Bronchial epithelial cell (primary cell): ENCODE measurements around the gene ICA1L. TPM values are rescaled to one million over a fixed set of nuclear protein-coding genes. Genes with fewer than 3 reads are reported as not detected.
"Not testable (repeated sequence)": the region's sequence is repeated elsewhere in the genome, so short reads cannot be mapped to it uniquely, and the experiment has no call there.

Experiments
- DNase-seq: peaks from one replicate; pipeline ENCODE4 v3.0.0-alpha.2; 2010; ENCODE audit warnings: low read depth
- FAIRE-seq: peaks from 2 replicates; lab custom pipeline; 2011; peaks lifted over from hg19 to GRCh38; lab: Jason Lieb, UNC
- H3K27me3 ChIP-seq: 2 replicates; pipeline ENCODE4 v1.5.1; 2011; ENCODE audit warnings: low read length; ENCODE audit not compliant: control insufficient read depth, insufficient read depth
- H3K36me3 ChIP-seq: 2 replicates; pipeline ENCODE4 v1.5.1; 2011; ENCODE audit warnings: low read length; ENCODE audit not compliant: control insufficient read depth, insufficient read depth
- H3K4me3 ChIP-seq: 2 replicates; pipeline ENCODE4 v1.5.1; 2011; ENCODE audit warnings: mild to moderate bottlenecking, low read depth, low read length, control low read depth
- total RNA-seq: library from RNA; depleted of rRNA; stranded (reverse); fragments of >200 nt; gene quantifications from 2 replicates; pipeline ENCODE4 v1.2.1, GENCODE V29; 2014
- TF ChIP-seq, protein P1 (sequence below): IDR thresholded peaks from 2 replicates; pipeline ENCODE4 v1.5.1; 2011; ENCODE audit warnings: mild to moderate bottlenecking, moderate library complexity, low read length, control low read depth, inconsistent platforms; ENCODE audit not compliant: insufficient read depth, severe bottlenecking

Gene ICA1L
- total RNA-seq, 1 donor from 2014 or later, result 1.6 TPM

DNA sequence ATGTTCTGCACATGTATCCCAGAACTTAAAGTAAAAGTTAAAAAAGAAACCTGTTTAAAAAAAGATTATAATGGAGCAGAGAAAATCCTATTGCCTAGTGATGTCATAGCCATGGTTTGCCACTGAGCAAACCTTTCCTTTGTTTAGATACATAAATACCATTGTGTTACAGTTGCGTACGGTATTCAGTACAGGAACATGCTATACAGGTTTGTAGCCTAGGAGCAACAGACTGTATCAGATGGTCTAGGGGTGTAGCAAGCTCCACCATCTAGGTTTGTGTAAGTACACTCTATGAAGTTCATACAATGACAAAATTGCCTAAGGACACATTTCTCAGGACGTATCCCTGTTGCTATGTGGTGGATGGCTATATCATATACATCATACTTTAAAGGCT lies 13.0 kb downstream of the ICA1L start:
- Histone ChIP-seq H3K27me3 (no peaks in the 10 kb centered on the region), H3K36me3 (no peaks in the 10 kb centered on the region), H3K4me3 (no peak overlapping the region)
- FAIRE-seq (no peak), DNase-seq (no peak)
- TF ChIP-seq, protein P1, sequence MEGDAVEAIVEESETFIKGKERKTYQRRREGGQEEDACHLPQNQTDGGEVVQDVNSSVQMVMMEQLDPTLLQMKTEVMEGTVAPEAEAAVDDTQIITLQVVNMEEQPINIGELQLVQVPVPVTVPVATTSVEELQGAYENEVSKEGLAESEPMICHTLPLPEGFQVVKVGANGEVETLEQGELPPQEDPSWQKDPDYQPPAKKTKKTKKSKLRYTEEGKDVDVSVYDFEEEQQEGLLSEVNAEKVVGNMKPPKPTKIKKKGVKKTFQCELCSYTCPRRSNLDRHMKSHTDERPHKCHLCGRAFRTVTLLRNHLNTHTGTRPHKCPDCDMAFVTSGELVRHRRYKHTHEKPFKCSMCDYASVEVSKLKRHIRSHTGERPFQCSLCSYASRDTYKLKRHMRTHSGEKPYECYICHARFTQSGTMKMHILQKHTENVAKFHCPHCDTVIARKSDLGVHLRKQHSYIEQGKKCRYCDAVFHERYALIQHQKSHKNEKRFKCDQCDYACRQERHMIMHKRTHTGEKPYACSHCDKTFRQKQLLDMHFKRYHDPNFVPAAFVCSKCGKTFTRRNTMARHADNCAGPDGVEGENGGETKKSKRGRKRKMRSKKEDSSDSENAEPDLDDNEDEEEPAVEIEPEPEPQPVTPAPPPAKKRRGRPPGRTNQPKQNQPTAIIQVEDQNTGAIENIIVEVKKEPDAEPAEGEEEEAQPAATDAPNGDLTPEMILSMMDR, result no peak

DNA sequence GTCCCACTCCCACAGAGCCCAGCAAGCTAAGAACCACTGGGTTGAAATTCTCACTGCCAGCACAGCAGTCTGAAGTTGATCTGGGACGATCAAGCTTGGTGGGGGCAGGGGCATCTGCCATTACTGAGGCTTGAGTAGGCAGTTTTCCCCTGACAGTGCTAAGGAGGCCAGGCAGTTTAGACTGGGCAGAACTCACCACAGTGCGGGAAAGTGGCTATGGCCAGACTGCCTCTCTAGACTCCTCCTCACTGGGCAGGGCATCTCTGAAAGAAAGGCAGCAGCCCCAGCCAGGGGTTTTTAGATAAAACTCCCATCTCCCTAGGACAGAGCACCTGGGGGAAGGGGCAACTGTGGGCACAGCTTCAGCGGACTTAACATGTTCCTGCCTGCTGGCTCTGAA lies 22.2 kb downstream of the ICA1L start:
- FAIRE-seq, H3K36me3 ChIP-seq, H3K4me3 ChIP-seq, DNase-seq, H3K27me3 ChIP-seq: not testable (repeated sequence)

DNA sequence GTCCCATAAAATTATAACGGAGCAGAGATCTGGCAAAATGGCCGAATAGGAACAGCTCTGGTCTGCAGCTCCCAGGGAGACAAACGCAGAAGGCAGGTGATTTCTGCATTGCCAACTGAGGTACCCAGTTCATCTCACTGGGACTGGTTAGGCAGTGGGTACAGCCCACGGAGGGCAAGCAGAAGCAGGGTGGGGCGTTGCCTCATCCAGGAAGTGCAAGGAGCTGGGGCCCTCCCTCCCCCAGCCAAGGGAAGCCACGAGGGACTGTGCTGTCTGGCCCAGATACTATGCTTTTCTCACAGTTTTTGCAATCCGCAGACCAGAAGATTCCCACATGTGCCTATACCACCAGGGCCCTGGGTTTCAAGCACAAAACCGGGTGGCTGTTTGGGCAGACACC lies 22.8 kb downstream of the ICA1L start:
- DNase-seq, result no peak
- FAIRE-seq, result no peak
- Histone ChIP-seq H3K4me3 (no peak overlapping the region), H3K36me3 (no peaks in the 10 kb centered on the region), H3K27me3 (no peaks in the 10 kb centered on the region)
- TF ChIP-seq, protein P1, result no peak

DNA sequence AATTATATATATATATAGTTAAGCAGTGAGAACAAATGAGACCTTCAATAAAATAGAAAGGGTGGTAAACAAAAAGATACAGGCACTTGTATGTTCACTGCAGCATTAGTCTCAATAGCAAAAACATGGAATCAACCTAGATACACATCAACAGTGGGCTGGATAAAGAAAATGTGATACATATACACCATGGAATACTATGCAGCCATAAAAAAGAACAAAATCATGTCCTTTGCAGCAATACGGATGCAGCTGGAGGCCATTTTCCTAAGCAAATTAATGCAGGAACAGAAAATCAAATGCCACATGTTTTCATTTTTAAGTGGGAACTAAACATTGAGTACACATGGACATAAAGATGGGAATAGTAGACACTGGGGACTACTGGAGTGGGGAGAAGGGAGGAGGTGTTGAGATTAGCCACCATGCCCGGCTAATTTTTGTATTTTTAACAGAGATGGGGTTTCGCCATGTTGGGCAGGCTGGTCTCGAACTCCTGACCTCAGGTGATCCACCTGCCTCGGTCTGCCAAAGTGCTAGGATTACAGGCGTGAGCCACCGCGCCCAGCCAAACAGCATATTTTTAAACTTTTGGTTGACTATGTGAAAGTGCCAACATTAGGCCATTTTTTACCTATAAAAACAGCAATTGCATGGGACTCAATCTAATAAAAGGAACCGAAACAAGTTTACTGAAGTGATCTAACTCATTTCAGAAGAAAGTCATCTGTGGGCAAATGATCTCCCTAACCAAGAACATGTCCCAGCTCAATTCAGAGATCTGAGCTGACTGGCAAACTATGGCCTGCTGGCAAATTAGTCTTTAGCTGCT lies 23.7 kb downstream of the ICA1L start:
- DNase-seq, result no peak
- Histone ChIP-seq H3K27me3 (no peaks in the 10 kb centered on the region), H3K36me3 (no peaks in the 10 kb centered on the region), H3K4me3 (no peak overlapping the region)
- TF ChIP-seq, protein P1, result no peak
- FAIRE-seq, result no peak

DNA sequence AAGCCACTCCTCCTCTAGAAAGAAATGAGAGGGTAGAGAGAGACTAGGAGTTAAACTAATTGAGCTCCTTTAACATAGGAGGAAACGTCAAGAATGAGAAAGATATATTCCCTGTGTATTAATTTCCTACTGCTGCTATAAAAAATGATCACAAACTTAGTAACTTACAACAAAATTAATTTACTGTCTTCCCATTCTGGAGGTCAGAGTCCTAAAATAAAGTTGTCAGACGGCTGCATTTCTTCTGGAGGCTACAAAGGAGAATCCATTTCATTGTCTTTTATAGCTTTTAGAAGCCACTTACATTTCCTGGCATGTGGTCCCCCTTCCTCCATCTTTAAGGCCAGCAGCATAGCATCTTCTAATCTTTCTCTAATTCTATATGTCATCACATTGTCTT lies 26.9 kb downstream of the ICA1L start:
- TF ChIP-seq, protein P1, result no peak
- DNase-seq (no peak), FAIRE-seq (no peak)
- Histone ChIP-seq H3K4me3 (no peak overlapping the region), H3K27me3 (no peaks in the 10 kb centered on the region), H3K36me3 (no peaks in the 10 kb centered on the region)

DNA sequence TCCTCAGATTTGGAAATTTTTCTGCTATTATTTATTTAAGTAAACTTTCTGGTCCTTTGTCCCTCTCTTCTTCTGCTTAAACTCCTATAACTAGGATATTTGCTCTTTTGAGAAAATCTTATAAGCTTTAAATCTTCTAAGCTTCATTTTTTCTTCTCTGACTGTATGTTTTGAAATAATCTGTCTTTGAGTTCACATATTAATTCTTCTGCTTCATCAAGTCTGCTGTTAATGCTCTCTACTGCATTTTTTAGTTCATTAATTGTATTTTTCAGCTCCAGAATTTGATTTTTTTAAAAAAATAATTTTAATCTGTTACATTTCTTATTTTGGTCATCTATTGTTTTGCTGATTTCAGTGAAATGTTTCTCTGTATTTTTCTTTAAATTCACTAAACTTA lies 28.9 kb downstream of the ICA1L start:
- no peaks in the 10 kb centered on the region for H3K27me3 ChIP-seq
- no peak for FAIRE-seq

More for the DNA sequence above, 28.9 kb downstream of the ICA1L start:
- TF ChIP-seq, protein P1, result no peak
- no peak for DNase-seq
- Histone ChIP-seq H3K36me3 (no peaks in the 10 kb centered on the region), H3K4me3 (no peak overlapping the region)
